ENCODE results near the gene LLGL1. TPM values are rescaled to one million over a fixed set of nuclear protein-coding genes. Genes with fewer than 3 reads are reported as not detected.

The LLGL1 gene
- total and polyA plus RNA-seq, 9 donors: 2.5 to 28.0 (median 21.6) TPM

GRCh38 chr17:18241229-18241871, 15.9 kb downstream of the LLGL1 start:
- intact Hi-C loops (cut with DNase I): no loop called here
- no peaks in the 10 kb centered on the region for H3K27me3 ChIP-seq
- H3K36me3 ChIP-seq: no peaks in the 10 kb centered on the region
- no peak overlapping the region for H3K27ac ChIP-seq
- no peak overlapping the region for H3K4me3 ChIP-seq
- H3K9me3 ChIP-seq: no peaks in the 10 kb centered on the region
- H3K4me1 ChIP-seq (ENCODE audit: insufficient read depth): no peaks in the 10 kb centered on the region
- TF ChIP-seq CTCF (IDR thresholded peaks at IDR 0.05) (no peak), POLR2A (IDR thresholded peaks at IDR 0.05) (no peak), EP300 (IDR thresholded peaks at IDR 0.05) (no peak)
- no peak for DNase-seq
- 80 to 83% (median 80%) methylated on average over 27 to 28 of the region's 28 CpGs for WGBS, 3 donors

DNA sequence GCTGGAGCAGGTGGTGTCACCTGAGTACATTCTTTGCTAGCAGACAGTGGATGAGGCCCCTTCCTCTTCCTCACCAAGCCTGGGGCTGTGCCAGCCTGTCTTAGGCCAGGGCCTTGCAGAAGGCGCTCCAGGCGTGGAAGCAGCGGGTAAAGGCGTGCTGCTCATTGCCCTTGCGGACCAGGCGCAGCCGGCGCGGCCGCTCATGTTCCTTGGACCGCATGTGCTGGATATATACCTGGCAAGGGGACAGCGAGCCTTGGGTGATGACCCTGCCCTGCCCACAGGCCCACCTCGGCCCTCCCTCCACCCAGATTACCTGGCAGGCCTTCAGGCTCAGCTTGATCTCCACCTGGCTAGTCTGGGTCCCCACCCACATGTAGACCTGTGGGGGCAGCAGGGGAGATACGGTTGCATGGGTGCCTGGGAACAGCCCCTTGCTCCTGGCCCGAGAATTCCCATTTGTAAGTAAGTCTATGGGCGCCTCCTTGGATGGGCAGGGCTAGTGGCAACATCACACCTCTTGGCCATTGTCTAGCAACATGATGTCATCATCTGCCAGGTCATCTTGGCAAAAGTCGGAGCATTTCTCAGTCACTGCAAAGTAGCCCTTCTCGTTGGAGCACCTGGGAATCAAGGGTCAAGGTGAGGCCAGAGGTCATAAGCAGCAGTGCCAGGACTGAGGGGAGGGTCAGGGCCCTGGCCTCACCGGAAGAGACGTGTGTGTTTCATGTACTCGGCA, 19.8 kb downstream of the LLGL1 start:
- no peaks in the 10 kb centered on the region for H3K36me3 ChIP-seq
- WGBS, 3 donors: 82 to 86% (median 86%) methylated on average over 21 of the region's 21 CpGs
- peak in 1 of 5 donors; percentile 55 for DNase-seq
- no peak for TF ChIP-seq CTCF (IDR thresholded peaks at IDR 0.05)
- no peak for TF ChIP-seq POLR2A (IDR thresholded peaks at IDR 0.05)
- no peak for TF ChIP-seq EP300 (IDR thresholded peaks at IDR 0.05)
- H3K4me1 ChIP-seq (ENCODE audit: insufficient read depth): peaks cover 2% of the 10 kb centered on the region
- H3K9me3 ChIP-seq: no peaks in the 10 kb centered on the region
- no peaks in the 10 kb centered on the region for H3K27me3 ChIP-seq
- H3K4me3 ChIP-seq: no peak overlapping the region
- intact Hi-C loops (cut with DNase I): loop anchor here in 1 of 4 donors (5.0 kb wide), 1 partner anchor 1928 kb away; no protein-coding TSS in a partner anchor
- H3K27ac ChIP-seq: no peak overlapping the region

GRCh38 chr17:18246109-18246725, 20.8 kb downstream of the LLGL1 start:
- Histone ChIP-seq H3K27me3 (no peaks in the 10 kb centered on the region), H3K4me3 (no peak overlapping the region), H3K4me1 (ENCODE audit: insufficient read depth) (peaks cover 2% of the 10 kb centered on the region), H3K27ac (peak overlapping the region in 1 of 2 donors; percentile 51), H3K9me3 (no peaks in the 10 kb centered on the region), H3K36me3 (no peaks in the 10 kb centered on the region)
- intact Hi-C loops (cut with DNase I): loop anchor here in 1 of 4 donors (5.0 kb wide), 1 partner anchor 1929 kb away; no protein-coding TSS in a partner anchor
- WGBS, 3 donors: 81 to 83% (median 83%) methylated on average over 22 to 24 of the region's 24 CpGs
- DNase-seq: peak in 1 of 5 donors; percentile 33
- TF ChIP-seq POLR2A (IDR thresholded peaks at IDR 0.05) (no peak), EP300 (IDR thresholded peaks at IDR 0.05) (no peak), CTCF (IDR thresholded peaks at IDR 0.05) (no peak)

DNA sequence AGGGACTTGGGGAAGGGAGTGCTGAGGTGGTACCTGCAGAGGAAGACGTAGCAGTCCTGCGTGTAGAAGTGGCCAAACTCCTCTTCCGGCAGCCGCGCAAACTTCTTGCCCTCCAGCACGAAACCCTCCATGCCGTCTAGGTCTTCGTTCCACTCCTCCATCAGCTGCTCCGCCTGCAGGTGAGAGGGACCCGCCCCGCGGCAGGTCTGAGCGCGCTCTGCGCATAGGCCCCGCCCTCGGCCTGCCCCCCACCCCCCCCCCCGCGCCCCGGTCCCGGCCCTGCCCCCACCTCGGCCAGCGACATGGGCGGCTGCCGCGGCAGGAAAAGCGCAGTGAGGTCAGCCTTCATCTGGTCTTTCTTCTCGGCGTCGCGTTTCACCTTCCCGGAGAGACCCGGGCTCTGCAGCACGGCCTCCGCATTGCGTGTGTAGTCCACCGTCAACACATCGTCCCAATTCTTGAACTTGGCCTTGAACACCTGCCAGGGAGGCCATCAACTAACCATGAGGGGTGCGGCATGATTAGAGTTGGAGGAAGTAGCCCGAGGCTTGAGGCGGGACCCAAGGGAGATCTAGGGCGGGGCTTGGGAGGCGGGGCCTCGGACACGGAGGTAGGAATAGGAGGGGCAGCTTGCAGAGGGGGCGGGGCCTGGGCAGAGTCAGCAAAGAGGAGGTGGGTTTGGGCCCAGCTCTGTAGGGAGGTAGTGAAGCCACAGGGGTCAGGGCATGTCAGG, 21.6 kb downstream of the LLGL1 start:
- intact Hi-C loops (cut with DNase I): loop anchor here in 1 of 4 donors (5.0 kb wide), 1 partner anchor 1930 kb away; no protein-coding TSS in a partner anchor
- no peak for TF ChIP-seq CTCF (IDR thresholded peaks at IDR 0.05)
- no peak for TF ChIP-seq EP300 (IDR thresholded peaks at IDR 0.05)
- TF ChIP-seq POLR2A (IDR thresholded peaks at IDR 0.05): no peak
- Histone ChIP-seq H3K27ac (peak overlapping the region in 1 of 2 donors; percentile 51), H3K9me3 (no peaks in the 10 kb centered on the region), H3K4me1 (ENCODE audit: insufficient read depth) (peaks cover 2% of the 10 kb centered on the region), H3K36me3 (no peaks in the 10 kb centered on the region), H3K4me3 (no peak overlapping the region), H3K27me3 (no peaks in the 10 kb centered on the region)
- DNase-seq: peak; percentile 90 to 93 (median 90)
- WGBS, 3 donors: 15 to 22% (median 20%) methylated on average over 37 to 46 of the region's 46 CpGs
